HG03108 (cell line): ENCODE results near the gene AKR1C1.
"Not testable (repeated sequence)": the region's sequence is repeated elsewhere in the genome, so short reads cannot be mapped to it uniquely, and the experiment has no call there.

ENCODE experiments used
- ATAC-seq: cut with Tn5 transposase; IDR thresholded peaks from one replicate; pipeline ENCODE4 v1.9.1; 2021; ENCODE audit warnings: moderate library complexity; ENCODE audit not compliant: unreplicated experiment

The AKR1C1 gene

DNA sequence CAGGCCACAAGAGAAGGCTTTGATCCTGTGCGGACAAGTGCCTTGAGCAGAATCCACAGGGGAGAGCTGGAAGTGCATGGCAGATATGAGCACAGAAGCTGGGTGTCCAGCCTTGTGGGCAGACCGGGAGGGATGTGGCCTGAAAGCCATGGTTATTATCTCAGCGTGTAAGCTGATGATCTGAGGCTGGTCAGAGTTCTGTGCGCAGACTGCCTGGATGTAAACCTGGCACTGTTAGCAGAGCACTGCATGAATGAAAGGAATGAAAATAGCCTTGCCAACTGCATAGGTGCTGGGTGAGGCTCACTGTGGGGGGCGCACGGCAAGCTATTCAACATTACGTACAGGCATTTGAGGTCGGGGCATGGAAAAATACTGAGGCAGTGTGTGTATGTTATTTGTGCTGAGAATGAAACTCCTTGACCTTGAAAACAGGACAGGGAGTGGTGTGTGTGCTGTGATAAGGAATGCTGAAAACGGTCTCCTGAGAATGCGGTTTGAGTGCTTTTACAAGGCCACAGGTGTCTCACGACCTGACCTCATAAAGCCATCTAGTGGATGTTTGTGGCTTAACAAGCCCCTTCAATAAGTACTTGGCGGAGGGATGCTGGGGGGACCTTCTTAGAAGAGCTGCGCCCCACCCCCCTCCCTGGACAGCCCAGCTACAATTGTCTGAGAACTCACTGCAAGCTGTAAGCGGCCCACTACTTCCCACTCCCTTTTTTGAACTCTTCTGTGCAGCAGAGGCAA, 18.7 kb downstream of the AKR1C1 start:
- no peak for ATAC-seq

DNA sequence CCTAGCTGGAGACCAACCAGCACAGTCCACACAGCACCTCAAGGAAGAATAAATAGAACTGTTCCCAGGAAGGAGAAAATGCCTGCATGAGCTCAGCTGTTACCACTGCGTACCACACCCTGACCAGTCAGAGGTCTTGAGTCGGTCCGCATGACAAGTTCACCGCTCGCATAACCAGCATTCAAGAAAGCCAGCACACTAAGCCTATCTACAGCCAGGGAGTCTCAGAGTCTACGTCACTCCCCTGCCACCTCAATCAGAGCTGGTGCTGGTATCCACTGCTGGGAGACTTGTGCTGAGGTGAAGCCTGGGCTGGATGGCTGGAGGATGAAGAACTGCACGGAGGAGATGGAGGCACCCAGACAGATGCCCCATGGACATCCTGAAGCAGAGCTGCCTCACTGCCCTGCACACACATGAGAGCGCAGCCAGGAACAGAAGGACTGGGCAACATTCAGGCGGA, 19.6 kb downstream of the AKR1C1 start:
- ATAC-seq = no peak

DNA sequence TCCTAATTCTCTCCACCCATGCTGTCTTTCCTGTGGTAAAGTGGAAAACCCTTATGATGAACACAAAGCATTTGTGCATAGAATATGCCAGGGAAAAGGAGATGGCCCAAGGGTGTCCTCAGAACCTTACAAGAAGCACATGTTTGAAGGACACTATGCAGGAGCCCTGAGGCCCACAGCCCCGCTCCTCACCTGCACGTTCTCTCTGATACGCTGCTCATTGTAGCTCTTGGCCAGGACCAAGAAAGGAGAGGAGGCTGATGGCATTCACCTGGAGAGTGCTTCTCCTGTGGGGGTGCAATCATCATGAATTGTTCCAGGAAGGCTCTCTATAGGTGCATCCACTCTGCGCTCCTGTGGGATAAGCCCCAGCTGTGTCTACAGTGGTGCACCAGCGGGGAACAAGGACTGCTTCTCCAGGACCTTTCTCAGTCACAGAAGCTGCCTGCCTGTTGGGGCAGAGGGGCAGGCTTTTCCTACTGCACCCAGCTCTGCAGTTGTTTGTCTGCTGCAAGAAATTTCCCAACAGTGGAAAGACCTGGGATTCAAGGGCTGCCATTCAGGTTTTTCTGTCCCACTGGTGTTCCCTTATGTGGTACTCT, 20.5 kb downstream of the AKR1C1 start:
- ATAC-seq = no peak

DNA sequence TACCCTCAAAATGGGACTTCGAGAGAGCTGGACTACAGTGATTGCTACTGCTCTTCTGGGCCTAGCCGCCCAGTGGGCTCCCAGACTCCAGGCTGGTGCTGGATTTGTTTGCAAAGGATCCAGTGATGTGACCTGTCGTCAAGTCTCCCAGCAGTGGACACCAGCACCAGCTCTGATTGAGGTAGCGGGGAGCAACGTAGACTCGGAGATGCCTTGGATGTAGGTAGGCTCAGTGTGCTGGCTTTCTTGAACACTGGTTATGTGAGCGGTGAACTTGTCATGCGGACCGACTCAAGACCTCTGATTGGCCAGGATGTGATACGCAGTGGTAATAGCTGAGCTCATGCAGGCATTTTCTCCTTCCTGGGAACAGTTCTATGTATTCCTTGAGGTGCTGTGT, 21.0 kb downstream of the AKR1C1 start:
- no peak for ATAC-seq

DNA sequence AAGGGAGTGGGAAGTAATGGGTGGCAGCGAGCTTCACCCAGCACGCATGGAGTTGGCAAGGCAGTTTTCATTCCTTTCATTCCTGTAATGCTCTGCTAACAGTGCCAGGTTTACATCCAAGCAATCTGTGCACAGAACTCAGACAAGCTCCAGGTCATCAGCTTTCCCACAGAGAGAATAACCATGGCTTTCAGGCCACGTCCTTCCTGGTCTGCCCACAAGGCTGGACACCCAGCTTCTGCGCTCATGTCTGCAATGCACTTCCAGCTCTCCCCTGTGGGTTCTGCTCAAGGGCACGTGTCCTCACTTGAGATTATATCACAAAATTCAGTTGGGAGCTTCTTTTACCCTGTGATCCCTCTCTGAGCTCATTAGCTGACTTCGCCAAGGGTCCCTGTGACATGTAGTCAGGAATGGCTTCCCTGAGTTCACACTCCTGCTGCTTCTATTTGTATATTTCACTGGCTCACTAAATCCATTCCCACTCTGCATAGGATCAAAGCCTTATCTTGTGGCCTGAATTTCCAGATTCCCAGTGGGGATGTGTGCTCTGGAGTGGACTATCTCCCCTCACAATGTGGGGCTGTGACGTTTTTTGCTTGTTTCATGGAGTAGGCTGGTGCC, 21.9 kb downstream of the AKR1C1 start:
- ATAC-seq = no peak

DNA sequence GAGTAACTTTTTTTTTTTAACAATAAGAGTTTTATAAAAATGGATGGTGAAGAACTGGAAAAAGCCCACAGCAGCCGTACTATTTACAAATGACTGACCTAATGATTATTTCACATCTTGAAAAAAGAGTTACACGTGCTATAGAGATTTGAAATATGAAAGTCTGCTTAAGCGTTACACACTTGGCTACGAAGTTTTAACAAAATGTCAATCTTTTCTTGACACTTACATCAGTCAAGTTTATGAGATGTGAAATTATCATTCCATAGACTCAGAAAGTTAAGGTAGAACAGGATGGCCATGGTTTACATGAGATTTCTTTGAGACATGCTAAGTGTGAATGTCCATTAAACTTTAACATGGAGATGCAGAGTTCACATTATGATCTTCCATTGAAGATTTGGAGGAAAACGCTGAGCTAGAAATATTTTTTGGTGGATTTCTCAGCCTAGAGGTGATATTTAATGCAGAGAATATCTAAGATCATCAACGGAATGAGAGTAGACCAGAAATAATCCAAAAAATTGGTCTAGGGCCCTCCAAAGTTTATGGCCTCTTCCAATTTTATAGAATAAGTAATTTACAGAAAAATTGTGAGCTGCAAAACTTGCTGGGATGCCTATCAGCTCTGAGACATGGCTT, 24.9 kb downstream of the AKR1C1 start:
- not testable (repeated sequence) for ATAC-seq

DNA sequence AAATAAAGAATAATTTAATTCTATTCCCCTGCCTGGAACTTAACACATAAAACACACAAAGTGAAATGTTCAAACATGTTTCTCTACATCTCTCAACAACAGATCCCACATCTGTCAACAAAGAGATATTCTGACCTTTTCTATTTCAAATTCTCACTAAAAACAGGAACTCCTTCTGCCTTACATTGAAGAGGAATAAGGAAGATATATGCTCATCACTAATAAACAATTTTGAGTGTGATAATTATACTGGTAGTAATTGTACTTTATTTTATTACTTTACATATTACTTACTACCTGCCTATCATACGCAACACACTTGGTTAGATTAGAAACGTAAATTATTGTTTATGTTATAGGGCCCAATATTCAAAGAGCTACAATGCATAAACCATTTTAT, 27.0 kb downstream of the AKR1C1 start:
- no peak for ATAC-seq

DNA sequence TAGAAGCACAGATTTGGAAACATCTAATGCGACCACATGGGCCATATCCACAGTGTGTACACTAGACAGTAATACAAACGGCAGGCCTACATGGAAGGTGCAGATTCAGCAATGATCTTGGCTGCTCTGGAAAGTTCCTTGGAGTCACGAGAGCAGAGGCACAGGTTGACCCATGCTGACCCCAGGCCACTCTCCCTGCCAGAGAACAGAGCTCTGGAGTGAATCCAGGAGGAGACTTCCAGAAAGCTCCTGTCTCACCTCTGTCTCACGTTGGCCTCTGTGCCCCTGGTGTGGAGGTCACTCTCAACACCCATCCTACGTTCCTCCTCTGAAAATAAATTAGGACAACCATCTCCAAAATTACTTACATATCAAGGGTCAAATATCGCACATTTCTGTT, 28.2 kb downstream of the AKR1C1 start:
- ATAC-seq = not testable (repeated sequence)

DNA sequence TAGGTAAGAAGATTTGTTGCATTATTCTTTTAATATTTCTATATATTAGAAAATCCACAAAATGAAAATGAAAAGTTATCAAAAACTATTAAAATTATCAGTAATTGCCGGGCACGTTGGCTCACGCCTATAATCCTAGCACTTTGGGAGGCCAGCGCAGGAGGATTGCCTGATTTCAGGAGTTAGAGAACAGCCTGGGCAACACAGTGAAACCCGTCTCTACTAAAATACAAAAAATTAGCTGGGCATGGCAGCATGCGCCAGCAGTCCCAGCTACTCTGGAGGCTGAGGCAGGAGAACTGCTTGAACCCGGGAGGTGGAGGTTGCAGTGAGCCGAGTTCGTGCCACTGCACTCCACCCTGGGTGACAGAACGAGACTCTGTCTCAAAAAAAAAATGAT, 29.3 kb downstream of the AKR1C1 start:
- ATAC-seq = not testable (repeated sequence)

DNA sequence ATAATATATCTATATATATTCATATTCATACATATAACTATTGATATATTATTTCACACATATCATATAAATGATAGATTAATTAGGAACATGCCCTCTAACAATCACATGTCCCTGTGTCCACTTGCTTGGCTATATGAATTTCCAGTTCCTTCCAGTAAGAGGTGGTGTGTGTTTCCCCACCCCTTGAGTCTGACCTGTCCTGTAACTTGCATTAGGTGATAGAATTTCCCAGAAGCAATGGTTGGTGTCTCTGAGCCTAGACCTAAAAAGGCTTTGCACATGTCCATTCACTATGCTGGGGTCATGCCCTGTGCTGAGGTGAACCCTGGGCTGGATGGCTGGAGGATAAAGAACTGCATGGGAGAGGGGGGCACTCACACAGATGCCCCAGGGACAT, 31.0 kb downstream of the AKR1C1 start:
- not testable (repeated sequence) for ATAC-seq

DNA sequence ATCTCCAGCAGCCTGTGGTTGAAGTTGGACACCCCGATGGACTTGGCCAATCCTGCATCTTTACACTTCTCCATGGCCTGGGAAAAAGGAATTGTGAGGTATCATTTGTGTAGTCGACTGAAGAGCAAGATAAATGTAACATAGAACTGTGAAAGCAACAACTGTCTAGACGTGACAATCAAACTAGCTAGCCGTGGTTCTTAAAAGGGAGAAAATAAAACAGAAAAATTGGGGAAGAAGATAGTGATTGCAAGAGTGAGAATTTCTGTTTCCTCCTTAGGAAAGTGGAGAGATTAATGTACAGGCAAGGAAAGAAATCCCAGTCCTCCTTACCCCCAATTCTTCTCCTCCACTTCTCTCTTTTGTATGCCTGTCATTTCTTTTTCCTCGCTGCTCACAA, 35.5 kb downstream of the AKR1C1 start:
- no peak for ATAC-seq

DNA sequence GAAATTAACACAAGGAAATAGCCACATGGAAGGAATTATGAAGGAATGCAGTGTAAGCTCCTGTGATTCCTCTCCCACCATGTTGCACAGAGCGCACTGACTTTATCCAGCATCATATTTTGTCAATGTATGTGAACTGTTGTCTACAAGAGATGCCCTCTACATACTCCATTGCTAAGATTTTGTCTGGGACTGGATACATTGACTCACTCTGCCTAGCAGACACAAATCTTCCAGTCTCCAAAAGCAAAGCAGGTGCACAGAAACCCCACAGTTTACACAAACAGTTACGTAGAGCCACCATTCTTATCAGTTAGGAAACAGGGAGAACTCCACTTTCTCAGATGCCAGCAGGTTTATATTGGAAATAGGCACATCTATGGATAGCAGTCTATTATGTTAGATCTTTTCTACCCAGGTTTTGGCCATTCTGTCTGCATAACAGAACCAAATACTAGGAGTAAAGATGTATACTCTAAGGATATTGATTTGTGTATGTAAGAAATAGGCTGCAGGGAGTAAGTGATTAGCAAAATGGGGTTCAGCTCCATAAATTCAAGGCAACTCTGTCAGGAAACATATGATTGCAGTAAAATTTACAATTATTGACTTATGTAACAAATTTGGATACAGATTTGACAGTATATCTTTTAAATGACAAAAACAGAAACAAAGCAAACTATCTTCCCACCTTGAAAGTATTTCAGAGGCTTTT, 39.0 kb downstream of the AKR1C1 start:
- no peak for ATAC-seq

DNA sequence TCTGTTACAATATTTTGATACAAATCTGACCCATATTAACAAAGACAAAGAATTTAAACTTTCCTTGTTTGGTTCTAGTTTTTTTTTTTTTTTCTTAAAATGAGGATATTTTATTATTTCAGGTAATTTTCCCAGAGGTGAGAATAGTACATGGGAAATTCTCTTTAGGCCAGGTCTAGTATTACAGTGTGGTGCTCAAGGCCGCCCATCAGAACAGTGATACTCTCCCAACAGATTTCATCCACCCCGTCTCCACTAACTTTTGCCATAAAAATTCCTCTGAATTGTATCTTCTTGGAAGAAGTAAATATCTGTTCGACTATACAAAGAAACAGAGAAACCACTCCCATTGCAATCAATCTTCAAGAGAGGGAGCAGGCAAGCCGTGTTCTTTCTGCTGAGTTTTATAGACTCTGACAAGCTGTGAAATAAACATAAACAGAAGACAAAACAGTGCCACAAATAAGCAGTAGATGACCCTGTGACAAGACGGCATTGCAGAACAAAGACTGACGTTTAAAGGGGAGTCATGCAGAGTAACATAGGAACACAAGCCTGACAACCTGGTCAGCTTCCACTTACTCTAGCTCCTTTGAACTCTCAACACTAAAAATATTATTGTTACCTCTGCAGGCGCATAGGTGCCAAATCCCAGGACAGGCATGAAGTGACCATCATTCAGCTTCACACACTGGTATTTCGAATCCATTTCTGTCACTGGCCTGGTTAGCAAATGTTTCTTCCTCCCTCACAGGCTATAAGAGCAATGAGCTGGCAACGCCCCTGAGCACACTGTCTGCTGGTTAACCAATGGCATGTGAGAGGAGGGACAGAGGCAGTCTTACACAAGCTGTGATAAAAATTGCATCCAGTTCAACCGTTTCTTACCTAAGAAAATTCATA, 40.2 kb downstream of the AKR1C1 start, which contains the start of gene AKR1C2:
Gene AKR1C2 (minus strand): TSS at position 731 of the 903 bp plus-strand sequence. CDS start 22 bp downstream, at position 709.
- not testable (repeated sequence) for ATAC-seq

DNA sequence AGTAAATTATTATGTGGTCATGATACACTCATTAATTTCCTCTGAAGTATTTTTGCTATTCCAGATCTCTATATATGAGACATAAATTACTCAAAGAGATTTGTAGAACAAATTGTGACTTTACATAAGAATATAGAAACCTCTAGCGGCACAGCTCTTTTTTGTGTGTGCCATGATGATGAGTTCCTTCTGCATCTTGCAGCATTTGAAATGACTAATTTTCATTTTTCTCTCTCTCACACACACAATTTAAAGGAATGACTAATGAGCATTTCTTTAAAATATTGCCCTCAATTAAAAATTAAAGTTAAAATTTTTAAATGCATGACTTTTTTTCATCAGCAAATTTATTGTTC, 40.8 kb downstream of the AKR1C1 start:
- not testable (repeated sequence) for ATAC-seq

DNA sequence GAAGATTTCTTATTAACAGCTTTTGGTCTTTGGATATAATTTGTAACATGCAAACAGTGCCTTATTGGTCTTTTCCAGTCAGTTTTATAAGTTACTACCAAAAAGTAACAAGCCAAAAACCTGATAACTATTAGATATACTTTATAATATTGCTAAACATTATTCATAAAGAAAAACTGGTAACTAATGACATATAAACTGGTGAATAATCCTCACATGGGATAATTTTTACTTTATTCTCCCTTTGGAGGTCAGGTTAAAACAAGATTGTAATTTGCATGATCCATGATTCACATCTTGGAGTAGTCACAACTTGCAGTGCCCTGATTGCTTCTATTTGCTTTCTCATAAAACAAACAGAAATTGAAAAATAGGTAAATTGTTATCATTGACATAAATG, 41.3 kb downstream of the AKR1C1 start:
- not testable (repeated sequence) for ATAC-seq

DNA sequence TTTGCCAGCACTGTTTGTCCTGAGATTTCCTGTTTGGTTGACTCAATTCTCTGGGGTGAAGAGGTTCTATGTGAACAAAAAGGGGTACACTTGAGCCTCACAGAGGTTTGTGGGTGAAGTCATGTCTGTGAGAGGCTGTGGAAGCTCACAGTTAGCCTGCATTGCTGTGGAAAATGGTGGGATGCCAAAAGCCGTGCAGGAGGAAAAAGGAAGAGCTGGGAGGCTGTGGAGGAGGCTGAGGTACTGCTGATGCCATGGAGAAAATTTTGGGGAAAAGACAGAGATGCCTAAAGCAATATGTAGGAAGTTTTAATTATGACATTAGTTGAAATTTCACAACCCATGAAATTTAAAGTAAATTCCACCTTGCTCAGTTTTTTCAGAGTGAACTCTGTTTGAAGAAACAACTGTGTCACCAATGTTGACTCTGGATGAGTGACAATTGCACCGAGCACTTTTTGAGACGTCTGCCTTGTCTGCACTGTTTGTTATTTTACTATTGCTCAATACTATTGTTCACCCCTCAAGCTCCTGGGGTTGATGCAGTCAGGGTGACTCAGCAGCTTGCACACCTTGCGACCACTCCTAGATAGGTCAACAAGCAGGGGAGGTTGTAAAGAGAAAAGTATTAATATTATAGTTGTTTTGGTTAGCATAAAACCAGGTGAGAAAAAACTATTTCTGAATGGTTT, 45.8 kb downstream of the AKR1C1 start:
- ATAC-seq = not testable (repeated sequence)

DNA sequence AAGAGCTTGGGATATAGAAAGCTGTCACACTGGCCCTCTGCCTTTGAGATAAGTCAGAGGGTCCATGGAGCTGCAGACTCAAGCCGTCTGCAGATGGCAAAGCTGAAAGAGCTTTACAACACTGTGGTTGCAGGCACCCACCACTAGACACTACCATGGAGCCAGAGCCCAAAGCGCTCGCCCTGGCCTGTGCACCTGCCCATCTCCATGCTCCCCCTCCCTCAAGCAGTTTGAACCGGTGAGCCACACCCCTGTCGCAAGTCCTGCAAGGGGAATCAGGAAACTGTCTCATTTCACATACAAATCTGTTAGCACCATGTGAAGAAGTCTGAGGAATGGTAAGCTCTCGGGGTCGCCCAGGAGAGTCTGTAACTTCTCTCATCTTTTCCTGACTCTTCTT, 46.8 kb downstream of the AKR1C1 start:
- not testable (repeated sequence) for ATAC-seq

DNA sequence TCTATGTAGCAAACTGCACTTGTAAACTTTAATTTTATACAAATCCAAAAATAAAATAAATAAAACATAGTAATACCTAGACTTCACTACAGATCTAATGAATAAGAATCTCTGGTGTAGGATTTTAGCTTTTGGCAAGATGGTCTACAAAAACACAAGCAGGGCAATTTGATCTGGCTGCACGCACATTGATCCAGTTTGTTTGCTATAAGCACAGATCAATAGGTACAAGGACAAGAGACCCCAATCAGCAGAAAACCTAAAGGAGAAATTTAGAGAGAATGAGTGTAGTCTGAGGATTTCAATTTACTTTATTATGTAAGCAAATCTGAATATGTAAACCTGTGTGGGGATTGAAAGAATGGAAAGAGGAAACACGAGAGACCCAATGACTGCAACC, 48.2 kb downstream of the AKR1C1 start:
- not testable (repeated sequence) for ATAC-seq

DNA sequence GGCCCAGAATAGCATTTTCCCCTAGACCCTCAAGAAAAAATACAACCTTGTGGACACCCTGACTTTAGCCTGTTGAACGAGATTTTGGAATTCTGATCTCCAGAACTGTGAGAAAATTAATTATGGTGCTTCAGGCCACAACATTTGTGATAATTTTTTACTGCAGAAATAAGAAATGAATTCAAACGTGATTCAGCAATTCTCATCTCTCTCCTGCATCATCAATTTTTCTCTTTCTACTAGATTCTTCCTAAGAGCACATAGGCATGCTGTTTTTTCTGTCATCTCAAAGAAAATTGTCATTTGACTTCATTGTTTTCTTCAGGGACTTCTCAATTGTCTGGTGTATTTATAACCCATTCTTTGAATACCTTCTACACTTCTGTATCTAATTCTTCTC, 49.4 kb downstream of the AKR1C1 start:
- ATAC-seq = no peak
